OCI-LY7 (cell line): ENCODE results near the gene PPP1R14B. TPM values are rescaled to one million over a fixed set of nuclear protein-coding genes. Genes with fewer than 3 reads are reported as not detected.
A peak's percentile ranks its signal among the peaks of the same experiment; 100 is the strongest.

ENCODE experiments used
- BruUV-seq: library from RNA; stranded (reverse); fragments of 400-500 nt; replicated peaks from 2 replicates; lab custom pipeline; 2021; lab: Mats Ljungman, UMichigan
- CTCF ChIA-PET: fragments of 300-600 bp; sonication (Branson Sonifier 250); formaldehyde crosslinking; loops from one replicate; lab custom pipeline; 2022; ENCODE audit warnings: antibody characterized with exemption; ENCODE audit not compliant: unreplicated experiment; lab: Charles Lee
- POLR2A ChIA-PET: fragments of 300-600 bp; sonication (Branson Sonifier 250); formaldehyde crosslinking; loops from one replicate; lab custom pipeline; 2022; ENCODE audit warnings: antibody characterized with exemption; lab: Charles Lee
- DNase-seq: peaks from one replicate; pipeline ENCODE4 v3.0.0-alpha.2; 2015; ENCODE audit warnings: low spot score
- H2AFZ ChIP-seq: fragments of 200-600 bp; sonication (generic), shearing (Covaris generic); 2 replicates; pipeline ENCODE4 v1.6.1; 2014; ENCODE audit warnings: mild to moderate bottlenecking, antibody characterized with exemption, low read length, moderate library complexity
- H3K27ac ChIP-seq: fragments of 200-600 bp; sonication (generic); 2 replicates; pipeline ENCODE4 v1.5.1; 2014; ENCODE audit warnings: mixed run types, low read depth, mild to moderate bottlenecking, moderate library complexity, low read length, inconsistent platforms; ENCODE audit not compliant: poor library complexity, severe bottlenecking
- H3K36me3 ChIP-seq: fragments of 200-600 bp; sonication (generic); 2 replicates; pipeline ENCODE4 v1.6.1; 2014; ENCODE audit warnings: mild to moderate bottlenecking, antibody characterized with exemption, low read length, moderate library complexity, mixed read lengths; ENCODE audit not compliant: insufficient read depth
- H3K4me1 ChIP-seq: fragments of 200-600 bp; sonication (generic); 2 replicates; pipeline ENCODE4 v1.5.1; 2014; ENCODE audit warnings: mild to moderate bottlenecking, low read length; ENCODE audit not compliant: insufficient read depth, poor library complexity, severe bottlenecking
- H3K4me2 ChIP-seq: fragments of 200-600 bp; sonication (generic); 2 replicates; pipeline ENCODE4 v1.6.1; 2014; ENCODE audit warnings: mild to moderate bottlenecking, low read length
- H3K4me3 ChIP-seq: fragments of 200-600 bp; sonication (generic); 2 replicates; pipeline ENCODE4 v1.5.1; 2014; ENCODE audit warnings: mild to moderate bottlenecking, low read depth, low read length; ENCODE audit not compliant: poor library complexity, severe bottlenecking
- H3K79me2 ChIP-seq: fragments of 200-600 bp; sonication (generic); 2 replicates; pipeline ENCODE4 v1.6.1; 2016; ENCODE audit warnings: low read depth, mild to moderate bottlenecking, low read length, moderate library complexity, mixed read lengths; ENCODE audit not compliant: insufficient read depth
- H3K9me2 ChIP-seq: fragments of 200-600 bp; sonication (generic); 2 replicates; pipeline ENCODE4 v1.6.1; 2016; ENCODE audit warnings: mild to moderate bottlenecking, low read length, mixed read lengths; ENCODE audit not compliant: insufficient read depth
- H3K9me3 ChIP-seq: fragments of 200-600 bp; sonication (generic); 2 replicates; pipeline ENCODE4 v1.6.1; 2014; ENCODE audit warnings: mild to moderate bottlenecking, mixed run types, low read length, mixed read lengths
- H4K20me1 ChIP-seq: fragments of 200-600 bp; sonication (generic); 2 replicates; pipeline ENCODE4 v1.6.1; 2014; ENCODE audit warnings: mild to moderate bottlenecking, antibody characterized with exemption, low read length, moderate library complexity, mixed read lengths; ENCODE audit not compliant: insufficient read depth
- CTCF ChIP-seq: fragments of 200-600 bp; sonication (generic); conservative IDR thresholded peaks from 2 replicates; pipeline ENCODE4 v1.5.1; 2014; ENCODE audit warnings: mild to moderate bottlenecking, antibody characterized with exemption, low read length, moderate library complexity, mixed read lengths
- EZH2phosphoT487 ChIP-seq: fragments of 200-600 bp; sonication (generic); IDR thresholded peaks from 2 replicates; pipeline ENCODE4 v1.6.1; 2018; ENCODE audit warnings: low read depth, borderline replicate concordance, mild to moderate bottlenecking, mixed run types, antibody characterized with exemption, low read length, moderate library complexity, mixed read lengths
- intact Hi-C: fragments of 100-400 bp; cut with micrococcal nuclease; formaldehyde crosslinking; loops from one replicate; pipeline ENCODE4 v1.10.0; 2022; ENCODE audit not compliant: unreplicated experiment
- total RNA-seq, 2 experiments: library from RNA; depleted of rRNA in 1 of 2; stranded (reverse); fragments of >200 nt in 1 of 2; shearing (Covaris generic) in 1 of 2; gene quantifications; 2 replicates each; pipeline ENCODE4 v1.2.3, GENCODE V29; 2014 to 2022

Gene PPP1R14B
- total RNA-seq, 2 experiments from 2014 or later = 198 to 223 TPM

DNA sequence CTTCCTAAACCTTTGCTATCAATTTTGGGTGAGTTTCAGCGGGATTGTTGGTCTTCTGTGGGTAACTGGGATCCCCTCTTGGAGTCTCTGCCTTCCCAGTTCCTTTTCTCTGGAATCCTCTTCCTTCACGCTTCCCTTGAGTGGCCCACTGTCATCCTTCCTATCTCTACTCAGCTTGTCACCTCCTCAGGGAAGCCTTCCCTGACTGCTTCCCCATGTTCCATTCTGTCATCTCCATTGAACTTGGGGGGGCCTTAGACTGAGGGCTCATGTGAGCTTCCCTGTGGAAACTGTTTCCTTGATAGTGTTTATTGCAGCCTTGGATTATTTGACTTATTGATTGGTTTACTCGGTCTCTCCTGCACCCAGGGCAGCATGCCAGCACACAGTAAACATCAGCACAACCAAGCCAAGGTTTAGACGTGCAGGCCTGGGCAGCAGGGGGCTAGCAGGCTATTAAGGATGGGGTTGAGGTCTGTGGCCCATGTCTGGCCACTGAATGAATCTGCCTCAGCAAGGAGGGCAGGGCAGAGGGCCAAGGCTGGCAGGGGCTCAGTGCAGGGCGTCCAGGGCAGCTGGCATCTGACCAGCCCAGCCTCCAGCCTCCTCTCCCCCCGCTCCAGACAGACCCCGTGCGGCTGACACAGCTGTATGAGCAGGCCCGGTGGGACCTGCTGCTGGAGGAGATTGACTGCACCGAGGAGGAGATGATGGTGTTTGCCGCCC, 28.0 kb downstream of the PPP1R14B start:
- no TSS peak for BruUV-seq
- intact Hi-C loops = no loop called here
- CTCF ChIA-PET = no interaction called here
- peaks cover 78% of the 10 kb centered on the region for H3K36me3 ChIP-seq
- peaks cover 4% of the 10 kb centered on the region for H3K4me1 ChIP-seq
- DNase-seq = no peak
- H3K4me3 ChIP-seq = no peak overlapping the region
- H3K79me2 ChIP-seq = no peaks in the 10 kb centered on the region
- POLR2A ChIA-PET = no interaction called here
- no peak overlapping the region for H3K27ac ChIP-seq
- no peak overlapping the region for H2AFZ ChIP-seq
- H4K20me1 ChIP-seq = no peaks in the 10 kb centered on the region; the same call in 1 of the 2 replicates
- no peak overlapping the region for H3K4me2 ChIP-seq
- no peak for TF ChIP-seq CTCF
- H3K9me3 ChIP-seq = no peaks in the 10 kb centered on the region
- H3K9me2 ChIP-seq = no peaks in the 10 kb centered on the region

- no peaks in the 10 kb centered on the region; the same call in 1 of the 2 replicates for H4K20me1 ChIP-seq
- peaks cover 78% of the 10 kb centered on the region for H3K36me3 ChIP-seq
- H2AFZ ChIP-seq = no peak overlapping the region
- H3K9me3 ChIP-seq = no peaks in the 10 kb centered on the region
- no peak overlapping the region for H3K27ac ChIP-seq
- no peak overlapping the region for H3K4me3 ChIP-seq
- H3K4me1 ChIP-seq = peaks cover 4% of the 10 kb centered on the region
- no peaks in the 10 kb centered on the region for H3K9me2 ChIP-seq
- intact Hi-C loops = no loop called here
- TF ChIP-seq EZH2phosphoT487 = no peak
- peak; percentile 36; the same call in 1 of the 2 replicates for TF ChIP-seq CTCF
- POLR2A ChIA-PET = interaction anchor here (0.6 to 1.7 kb wide), 4 partner anchors 10 to 171 kb away, joined by 3 to 7 read pairs (median 6); partner anchors contain the start of genes FERMT3, NUDT22 and TRPT1
- BruUV-seq = no TSS peak
- DNase-seq = no peak
- H3K4me2 ChIP-seq = no peak overlapping the region
- CTCF ChIA-PET = interaction anchor here (0.6 kb wide), 1 partner anchor 27 kb away, joined by 4 read pairs; no protein-coding TSS in a partner anchor
- no peaks in the 10 kb centered on the region for H3K79me2 ChIP-seq
Measured at GRCh38 chr11:64216879-64217278, 29.9 kb downstream of the PPP1R14B start.
